WTC11 (cell line): Measurements from ENCODE around the gene GRK3. TPM values are rescaled to one million over a fixed set of nuclear protein-coding genes. Genes with fewer than 3 reads are reported as not detected.
"Not testable (repeated sequence)": the region's sequence is repeated elsewhere in the genome, so short reads cannot be mapped to it uniquely, and the experiment has no call there.

Source experiments
- ATAC-seq: fragments of 200-7000 bp; cut with Tn5 transposase; 2 replicates; pipeline ENCODE4 v1.10.0; 2021; ENCODE audit warnings: mild to moderate bottlenecking, moderate library complexity
- CTCF ChIA-PET: fragments of 300-600 bp; sonication (Branson Sonifier 250); formaldehyde crosslinking; loops from one replicate; lab custom pipeline; 2021; ENCODE audit warnings: antibody characterized with exemption; lab: Charles Lee
- POLR2A ChIA-PET: fragments of 350-600 bp; sonication (Branson Sonifier 250); formaldehyde crosslinking; loops from one replicate; lab custom pipeline; 2021; ENCODE audit warnings: antibody characterized with exemption; lab: Charles Lee
- DNase-seq: peaks from one replicate; pipeline ENCODE4 v3.0.0; 2021; ENCODE audit warnings: low spot score
- H3K27ac Mint-ChIP-seq: 2 replicates; pipeline ENCODE4 v1.8.0; 2021; ENCODE audit warnings: mixed read lengths
- H3K27me3 Mint-ChIP-seq: 2 replicates; pipeline ENCODE4 v1.8.0; 2021; ENCODE audit warnings: low read depth, mild to moderate bottlenecking, moderate library complexity, mixed read lengths
- H3K36me3 Mint-ChIP-seq: 2 replicates; pipeline ENCODE4 v1.8.0; 2021; ENCODE audit warnings: mixed read lengths
- H3K4me1 Mint-ChIP-seq: 2 replicates; pipeline ENCODE4 v1.8.0; 2022; ENCODE audit warnings: mixed read lengths
- H3K4me3 Mint-ChIP-seq: 2 replicates; pipeline ENCODE4 v1.8.0; 2021; ENCODE audit warnings: mild to moderate bottlenecking, moderate library complexity, mixed read lengths
- H3K9me3 Mint-ChIP-seq: 2 replicates; pipeline ENCODE4 v1.8.0; 2021; ENCODE audit warnings: mixed read lengths
- ELF4 ChIP-seq: sonication (generic); formaldehyde crosslinking; IDR thresholded peaks from 2 replicates; pipeline ENCODE4 v1.8.1; 2022; ENCODE audit warnings: low read depth, mild to moderate bottlenecking, moderate library complexity, missing genetic modification reagents
- HMGA2 ChIP-seq: fragments of 250-450 bp; sonication (Bioruptor Pico); IDR thresholded peaks from 2 replicates; pipeline ENCODE4 v1.4.0; 2021; ENCODE audit warnings: mild to moderate bottlenecking, moderate library complexity
- NFE2L1 ChIP-seq: sonication (generic); formaldehyde crosslinking; IDR thresholded peaks from 2 replicates; pipeline ENCODE4 v1.8.1; 2023; ENCODE audit warnings: missing genetic modification reagents
- NR3C1 ChIP-seq: sonication (generic); formaldehyde crosslinking; conservative IDR thresholded peaks from 2 replicates; pipeline ENCODE4 v1.8.1; 2023; ENCODE audit warnings: low read depth, mild to moderate bottlenecking, missing genetic modification reagents
- SP1 ChIP-seq: sonication (generic); formaldehyde crosslinking; conservative IDR thresholded peaks from 2 replicates; pipeline ENCODE4 v1.8.1; 2022; ENCODE audit warnings: missing genetic modification reagents
- TEAD1 ChIP-seq: sonication (generic); formaldehyde crosslinking; IDR thresholded peaks from 2 replicates; pipeline ENCODE4 v1.8.0; 2022; ENCODE audit warnings: mild to moderate bottlenecking, missing genetic modification reagents
- ZNF416 ChIP-seq: fragments of 250-450 bp; sonication (Bioruptor Pico); IDR thresholded peaks from 2 replicates; pipeline ENCODE4 v1.9.0; 2021; ENCODE audit warnings: mild to moderate bottlenecking, inconsistent platforms
- total RNA-seq: library from RNA; stranded (reverse); gene quantifications from 3 replicates; pipeline ENCODE4 v1.2.3, GENCODE V29; 2021
- TF ChIP-seq, protein P1 (sequence below): sonication (generic); formaldehyde crosslinking; conservative IDR thresholded peaks from 2 replicates; pipeline ENCODE4 v1.8.1; 2022; ENCODE audit warnings: mild to moderate bottlenecking, missing genetic modification reagents
- TF ChIP-seq, protein P2 (sequence below): sonication (generic); formaldehyde crosslinking; IDR thresholded peaks from 2 replicates; pipeline ENCODE4 v1.8.0; 2022; ENCODE audit warnings: mild to moderate bottlenecking, missing genetic modification reagents
- TF ChIP-seq, protein P3 (sequence below): sonication (generic); formaldehyde crosslinking; IDR thresholded peaks from 2 replicates; pipeline ENCODE4 v1.8.0; 2023; ENCODE audit warnings: missing genetic modification reagents, mild to moderate bottlenecking, borderline replicate concordance
- TF ChIP-seq, protein P4 (sequence below): fragments of 250-450 bp; sonication (Bioruptor Pico); IDR thresholded peaks from 2 replicates; pipeline ENCODE4 v1.9.0; 2021; ENCODE audit warnings: mild to moderate bottlenecking

Gene GRK3
- total RNA-seq, 1 experiment from 2014 or later: 27.1 TPM

- TF ChIP-seq ZNF416: no peak
- no peak for TF ChIP-seq SP1
- no peak for TF ChIP-seq ELF4 (CRISPR knock-in tag)
These were observed 140.2 kb downstream of the GRK3 start (continued) for GRCh38 chr22:25704701-25705100.

GRCh38 chr22:25706197-25706596 is 141.7 kb downstream of the GRK3 start:
- Mint-ChIP-seq H3K27ac (no peak overlapping the region), H3K9me3 (no peaks in the 10 kb centered on the region), H3K4me1 (no peaks in the 10 kb centered on the region), H3K4me3 (no peak overlapping the region), H3K36me3 (0 out of 2 replicates have a peak, but pooled peaks cover 2% of the 10 kb centered on the region), H3K27me3 (no peaks in the 10 kb centered on the region)
- no peak for TF ChIP-seq NR3C1 (CRISPR knock-in tag)
- POLR2A ChIA-PET: no interaction called here
- DNase-seq (no peak), ATAC-seq (no peak)
- CTCF ChIA-PET: no interaction called here

DNA sequence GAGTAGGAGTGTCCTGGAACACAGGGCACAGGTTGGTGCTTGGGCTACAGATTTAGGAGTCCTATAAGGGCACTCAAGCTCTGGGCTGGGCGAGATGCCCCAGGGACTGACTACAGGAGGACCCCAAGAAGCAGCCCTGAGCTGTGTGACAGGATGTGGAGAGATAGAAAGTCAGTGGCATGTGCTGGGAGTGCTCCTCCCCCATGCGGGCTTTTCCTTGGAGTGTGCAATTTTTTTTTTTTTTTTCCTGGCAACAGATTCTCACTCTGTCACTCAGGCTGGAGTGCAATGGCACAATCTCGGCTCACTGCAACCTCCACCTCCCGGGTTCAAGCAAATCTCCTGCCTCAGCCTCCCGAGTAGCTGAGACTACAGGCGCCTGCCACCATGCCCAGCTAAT is 144.0 kb downstream of the GRK3 start:
- H3K36me3 Mint-ChIP-seq, H3K4me3 Mint-ChIP-seq, POLR2A ChIA-PET, H3K27ac Mint-ChIP-seq, H3K9me3 Mint-ChIP-seq, ATAC-seq, DNase-seq, H3K4me1 Mint-ChIP-seq, H3K27me3 Mint-ChIP-seq: not testable (repeated sequence)
- CTCF ChIA-PET: interaction anchor here (0.7 kb wide), 2 partner anchors 160 to 471 kb away, joined by 3 to 4 read pairs; no protein-coding TSS in a partner anchor

- TF ChIP-seq NFE2L1 (no peak), HMGA2 (CRISPR knock-in tag) (no peak), ELF4 (CRISPR knock-in tag) (no peak), TEAD1 (CRISPR knock-in tag) (no peak)
- TF ChIP-seq, protein P1, sequence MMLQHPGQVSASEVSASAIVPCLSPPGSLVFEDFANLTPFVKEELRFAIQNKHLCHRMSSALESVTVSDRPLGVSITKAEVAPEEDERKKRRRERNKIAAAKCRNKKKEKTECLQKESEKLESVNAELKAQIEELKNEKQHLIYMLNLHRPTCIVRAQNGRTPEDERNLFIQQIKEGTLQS (CRISPR knock-in tag): no peak
- TF ChIP-seq, protein P2, sequence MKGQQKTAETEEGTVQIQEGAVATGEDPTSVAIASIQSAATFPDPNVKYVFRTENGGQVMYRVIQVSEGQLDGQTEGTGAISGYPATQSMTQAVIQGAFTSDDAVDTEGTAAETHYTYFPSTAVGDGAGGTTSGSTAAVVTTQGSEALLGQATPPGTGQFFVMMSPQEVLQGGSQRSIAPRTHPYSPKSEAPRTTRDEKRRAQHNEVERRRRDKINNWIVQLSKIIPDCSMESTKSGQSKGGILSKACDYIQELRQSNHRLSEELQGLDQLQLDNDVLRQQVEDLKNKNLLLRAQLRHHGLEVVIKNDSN (CRISPR knock-in tag): no peak
- TF ChIP-seq, protein P3, sequence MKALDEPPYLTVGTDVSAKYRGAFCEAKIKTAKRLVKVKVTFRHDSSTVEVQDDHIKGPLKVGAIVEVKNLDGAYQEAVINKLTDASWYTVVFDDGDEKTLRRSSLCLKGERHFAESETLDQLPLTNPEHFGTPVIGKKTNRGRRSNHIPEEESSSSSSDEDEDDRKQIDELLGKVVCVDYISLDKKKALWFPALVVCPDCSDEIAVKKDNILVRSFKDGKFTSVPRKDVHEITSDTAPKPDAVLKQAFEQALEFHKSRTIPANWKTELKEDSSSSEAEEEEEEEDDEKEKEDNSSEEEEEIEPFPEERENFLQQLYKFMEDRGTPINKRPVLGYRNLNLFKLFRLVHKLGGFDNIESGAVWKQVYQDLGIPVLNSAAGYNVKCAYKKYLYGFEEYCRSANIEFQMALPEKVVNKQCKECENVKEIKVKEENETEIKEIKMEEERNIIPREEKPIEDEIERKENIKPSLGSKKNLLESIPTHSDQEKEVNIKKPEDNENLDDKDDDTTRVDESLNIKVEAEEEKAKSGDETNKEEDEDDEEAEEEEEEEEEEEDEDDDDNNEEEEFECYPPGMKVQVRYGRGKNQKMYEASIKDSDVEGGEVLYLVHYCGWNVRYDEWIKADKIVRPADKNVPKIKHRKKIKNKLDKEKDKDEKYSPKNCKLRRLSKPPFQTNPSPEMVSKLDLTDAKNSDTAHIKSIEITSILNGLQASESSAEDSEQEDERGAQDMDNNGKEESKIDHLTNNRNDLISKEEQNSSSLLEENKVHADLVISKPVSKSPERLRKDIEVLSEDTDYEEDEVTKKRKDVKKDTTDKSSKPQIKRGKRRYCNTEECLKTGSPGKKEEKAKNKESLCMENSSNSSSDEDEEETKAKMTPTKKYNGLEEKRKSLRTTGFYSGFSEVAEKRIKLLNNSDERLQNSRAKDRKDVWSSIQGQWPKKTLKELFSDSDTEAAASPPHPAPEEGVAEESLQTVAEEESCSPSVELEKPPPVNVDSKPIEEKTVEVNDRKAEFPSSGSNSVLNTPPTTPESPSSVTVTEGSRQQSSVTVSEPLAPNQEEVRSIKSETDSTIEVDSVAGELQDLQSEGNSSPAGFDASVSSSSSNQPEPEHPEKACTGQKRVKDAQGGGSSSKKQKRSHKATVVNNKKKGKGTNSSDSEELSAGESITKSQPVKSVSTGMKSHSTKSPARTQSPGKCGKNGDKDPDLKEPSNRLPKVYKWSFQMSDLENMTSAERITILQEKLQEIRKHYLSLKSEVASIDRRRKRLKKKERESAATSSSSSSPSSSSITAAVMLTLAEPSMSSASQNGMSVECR (CRISPR knock-in tag): no peak
- TF ChIP-seq, protein P4, sequence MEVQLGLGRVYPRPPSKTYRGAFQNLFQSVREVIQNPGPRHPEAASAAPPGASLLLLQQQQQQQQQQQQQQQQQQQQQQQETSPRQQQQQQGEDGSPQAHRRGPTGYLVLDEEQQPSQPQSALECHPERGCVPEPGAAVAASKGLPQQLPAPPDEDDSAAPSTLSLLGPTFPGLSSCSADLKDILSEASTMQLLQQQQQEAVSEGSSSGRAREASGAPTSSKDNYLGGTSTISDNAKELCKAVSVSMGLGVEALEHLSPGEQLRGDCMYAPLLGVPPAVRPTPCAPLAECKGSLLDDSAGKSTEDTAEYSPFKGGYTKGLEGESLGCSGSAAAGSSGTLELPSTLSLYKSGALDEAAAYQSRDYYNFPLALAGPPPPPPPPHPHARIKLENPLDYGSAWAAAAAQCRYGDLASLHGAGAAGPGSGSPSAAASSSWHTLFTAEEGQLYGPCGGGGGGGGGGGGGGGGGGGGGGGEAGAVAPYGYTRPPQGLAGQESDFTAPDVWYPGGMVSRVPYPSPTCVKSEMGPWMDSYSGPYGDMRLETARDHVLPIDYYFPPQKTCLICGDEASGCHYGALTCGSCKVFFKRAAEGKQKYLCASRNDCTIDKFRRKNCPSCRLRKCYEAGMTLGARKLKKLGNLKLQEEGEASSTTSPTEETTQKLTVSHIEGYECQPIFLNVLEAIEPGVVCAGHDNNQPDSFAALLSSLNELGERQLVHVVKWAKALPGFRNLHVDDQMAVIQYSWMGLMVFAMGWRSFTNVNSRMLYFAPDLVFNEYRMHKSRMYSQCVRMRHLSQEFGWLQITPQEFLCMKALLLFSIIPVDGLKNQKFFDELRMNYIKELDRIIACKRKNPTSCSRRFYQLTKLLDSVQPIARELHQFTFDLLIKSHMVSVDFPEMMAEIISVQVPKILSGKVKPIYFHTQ: no peak
- CTCF ChIA-PET: interaction anchor here (0.5 to 0.8 kb wide), 2 partner anchors 62 to 166 kb away, joined by 4 to 5 read pairs; no protein-coding TSS in a partner anchor
- H3K9me3 Mint-ChIP-seq: no peaks in the 10 kb centered on the region
- no peaks in the 10 kb centered on the region for H3K4me1 Mint-ChIP-seq
- H3K36me3 Mint-ChIP-seq: no peaks in the 10 kb centered on the region; the same call in 1 of the 2 replicates
- H3K27ac Mint-ChIP-seq: no peak overlapping the region
- ATAC-seq: no peak
- no peak for DNase-seq
- H3K4me3 Mint-ChIP-seq: no peak overlapping the region
- no peaks in the 10 kb centered on the region for H3K27me3 Mint-ChIP-seq
- POLR2A ChIA-PET: no interaction called here
These were observed 145.3 kb downstream of the GRK3 start for GRCh38 chr22:25709758-25710157.
